NOMO-1 treated with DMSO at 0.1 percent for 48 hours (cell line): Measurements from ENCODE around the gene PLB1.

Experiments used
- DNase-seq: peaks from one replicate; lab custom pipeline; 2025; ENCODE audit not compliant: unreplicated experiment; lab: John Stamatoyannopoulos, UW

Gene PLB1

DNA sequence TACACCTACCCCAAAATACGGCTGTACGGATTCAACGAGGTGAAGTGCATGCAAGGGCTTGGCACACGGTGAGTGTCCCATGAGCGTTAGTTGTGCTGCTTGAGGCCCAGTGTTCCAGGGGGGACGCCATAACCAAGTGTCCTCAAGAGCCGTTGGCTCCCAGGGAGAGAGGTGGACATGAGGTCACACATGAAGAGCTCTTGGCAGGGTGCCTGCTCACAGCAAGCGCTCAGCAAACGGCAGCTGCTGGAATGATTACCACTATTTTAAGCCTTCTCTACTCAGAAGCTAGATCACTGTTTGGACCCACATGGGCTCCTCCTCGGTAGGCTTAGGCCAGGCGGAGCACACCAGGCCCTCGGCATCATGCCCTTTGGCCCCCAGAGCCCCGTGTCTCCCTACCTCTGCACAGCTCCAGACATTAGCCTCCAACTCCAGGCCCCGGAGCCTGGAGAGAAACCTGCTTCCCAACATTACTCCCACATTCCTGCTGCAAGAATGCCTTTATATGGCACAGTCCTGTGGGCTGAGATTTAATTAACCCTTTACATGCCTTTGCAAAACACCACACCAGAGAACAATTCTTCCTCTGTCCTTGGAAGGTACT is 187.3 kb downstream of the PLB1 start:
- no peak for DNase-seq

DNA sequence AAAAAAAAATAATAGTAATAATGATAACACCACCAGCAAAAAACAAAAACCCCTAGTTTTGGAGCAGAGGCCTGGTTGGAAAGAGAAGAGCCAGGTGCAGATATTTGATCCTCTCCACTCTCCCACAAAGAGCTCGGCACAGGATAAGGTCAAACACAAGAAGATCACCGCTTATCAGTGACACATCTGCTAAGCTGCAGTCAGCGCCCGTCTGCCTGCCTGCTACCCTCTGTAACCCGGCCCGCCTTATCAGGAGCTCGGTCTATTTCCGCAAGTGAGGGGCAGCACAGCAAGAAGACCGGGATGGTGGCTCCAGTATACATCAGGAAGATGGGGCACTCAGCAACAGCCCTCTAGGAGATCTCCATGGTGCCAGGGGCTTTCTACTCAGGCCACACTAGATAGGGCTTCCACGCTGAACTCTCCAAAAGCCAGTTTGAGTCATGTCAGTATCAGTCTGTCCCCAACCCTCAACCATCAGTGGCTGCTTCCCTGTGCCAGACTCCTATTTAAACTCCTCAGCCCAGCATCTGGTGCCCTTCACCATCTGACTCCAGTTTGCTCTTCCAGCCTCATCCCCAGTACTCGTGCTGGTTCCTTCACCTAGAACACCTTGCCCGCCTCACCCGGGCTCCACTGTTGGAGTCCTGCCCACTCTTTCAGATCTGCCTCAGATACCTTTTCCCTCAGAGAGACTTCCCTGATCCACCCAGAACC is 188.4 kb downstream of the PLB1 start:
- DNase-seq: no peak

DNA sequence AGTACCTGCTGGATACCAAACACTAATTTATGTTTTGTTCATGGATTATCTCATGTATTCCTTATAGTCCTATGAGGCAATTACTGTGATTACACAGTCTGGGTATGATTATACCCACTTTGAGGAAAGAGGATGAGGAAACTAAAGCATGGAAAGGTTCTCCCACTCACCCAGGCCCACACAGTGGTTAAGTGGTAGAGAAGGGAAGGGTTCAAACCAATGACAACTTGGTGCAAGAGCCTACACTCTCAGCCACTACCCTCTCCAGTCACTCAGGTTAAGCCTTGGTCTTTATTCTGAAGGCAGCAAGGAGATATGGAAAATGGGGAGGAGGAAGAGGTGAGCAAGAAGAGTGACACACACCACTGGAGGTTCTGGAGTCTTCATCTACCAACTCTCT is 191.3 kb downstream of the PLB1 start:
- DNase-seq: no peak

DNA sequence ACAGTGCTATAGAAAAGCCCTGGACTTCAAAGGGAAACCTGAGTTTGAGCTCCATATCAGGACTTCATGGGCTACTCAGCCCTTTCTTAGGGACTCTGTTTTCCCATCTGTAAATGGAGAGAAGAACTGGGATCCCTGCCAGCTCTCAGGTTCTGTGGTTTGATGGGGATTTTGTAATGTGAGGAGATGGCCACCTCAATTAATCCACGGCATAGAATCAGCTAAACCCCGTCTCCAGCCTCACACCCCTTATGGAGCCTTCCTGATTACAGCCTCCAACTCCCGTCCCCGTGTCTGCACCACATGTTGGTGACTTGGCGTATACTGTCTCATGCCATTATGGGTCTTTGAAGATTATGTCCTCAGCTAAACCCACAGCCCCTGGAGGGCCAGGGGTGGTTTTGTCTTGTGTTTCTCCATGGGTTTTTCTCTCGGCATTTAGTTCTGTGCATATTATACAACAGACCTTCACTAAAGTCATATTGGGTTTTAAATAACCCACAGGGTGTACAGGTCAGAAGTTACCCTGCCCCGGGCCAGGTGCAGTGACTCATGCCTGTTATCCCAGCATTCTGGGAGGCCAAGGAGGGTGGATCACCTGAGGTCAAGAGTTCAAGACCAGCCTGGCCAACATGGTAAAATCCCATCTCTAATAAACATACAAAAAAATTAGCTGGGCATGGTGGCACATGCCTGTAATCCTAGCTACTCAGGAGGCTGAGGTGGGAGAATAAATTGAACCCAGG is 192.0 kb downstream of the PLB1 start:
- no peak for DNase-seq

DNA sequence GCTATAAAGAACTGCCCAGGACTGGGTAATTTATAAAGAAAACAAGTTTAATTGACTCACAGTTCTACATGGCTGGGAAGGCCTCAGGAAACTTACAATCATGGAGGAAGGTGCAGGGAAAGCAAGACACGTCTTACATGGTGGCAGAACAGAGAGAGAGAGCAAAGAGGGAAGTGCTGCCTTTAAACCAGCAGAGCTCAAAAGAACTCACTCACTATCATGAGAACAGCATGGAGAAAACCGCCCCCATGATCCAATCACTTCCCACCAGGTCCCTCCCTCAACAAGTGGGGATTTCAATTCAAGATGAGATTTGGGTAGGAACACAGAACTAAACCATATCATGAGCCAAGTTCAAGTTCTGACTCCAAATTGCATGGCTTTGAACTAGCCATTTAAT is 193.0 kb downstream of the PLB1 start:
- DNase-seq: no peak

DNA sequence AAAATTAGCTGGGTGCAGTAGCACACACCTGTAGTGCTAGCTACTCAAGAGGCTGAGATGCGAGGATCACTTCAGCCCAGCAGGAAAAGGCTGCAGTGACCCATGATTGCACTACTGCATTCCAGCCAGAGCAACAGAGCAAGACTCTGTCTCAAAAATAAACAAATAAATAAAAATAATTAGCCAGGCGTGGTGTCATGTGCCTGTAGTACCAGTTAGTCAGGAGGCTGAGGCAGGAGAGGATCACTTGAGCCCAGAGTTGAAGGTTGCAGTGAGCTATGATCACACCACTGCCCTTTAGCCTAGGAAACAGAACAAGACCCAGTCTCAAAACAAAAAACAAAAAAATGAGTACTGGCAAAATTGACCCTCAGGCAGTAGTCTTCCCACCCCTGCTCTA is 193.9 kb downstream of the PLB1 start:
- DNase-seq: no peak

DNA sequence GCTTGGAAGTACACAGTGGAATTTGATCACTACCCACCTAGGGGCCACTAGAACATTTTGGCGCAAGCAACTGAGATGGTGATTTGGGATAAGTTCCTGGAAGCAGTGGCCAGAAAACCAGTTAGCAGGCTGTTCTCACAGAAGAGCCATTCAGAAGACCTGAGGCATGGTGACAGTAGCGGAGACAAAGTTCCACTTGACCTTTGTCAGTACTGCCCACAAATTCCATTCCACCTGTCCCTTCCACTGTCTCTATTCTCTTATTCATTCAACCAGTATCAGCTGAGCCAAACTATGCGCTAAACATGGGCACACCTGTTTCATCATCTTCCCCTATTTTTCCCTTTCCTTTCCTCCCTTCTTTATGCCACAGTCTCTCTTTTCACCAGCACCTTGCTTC is 196.6 kb downstream of the PLB1 start:
- no peak for DNase-seq

DNA sequence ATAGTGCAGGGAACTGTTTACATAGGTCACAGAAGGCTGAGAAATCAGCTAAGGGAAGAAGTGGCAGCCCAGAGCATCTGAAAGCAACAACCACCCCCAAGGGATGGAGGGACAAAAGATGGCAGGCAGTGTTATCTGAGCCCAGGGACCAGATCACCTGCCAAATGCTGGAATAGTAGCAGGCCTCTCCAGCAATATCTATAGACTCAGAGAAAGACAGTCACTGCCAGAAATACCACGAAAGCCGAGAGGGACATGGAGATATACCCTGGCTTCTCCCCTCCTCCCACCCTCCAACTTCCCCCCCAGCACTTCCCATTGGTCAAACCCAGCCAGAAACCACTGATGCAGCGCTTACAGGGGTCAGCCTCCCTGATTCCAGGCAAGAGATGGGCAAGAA is 197.4 kb downstream of the PLB1 start:
- DNase-seq: no peak
